ENCODE data around the gene LARP4B.

DNA sequence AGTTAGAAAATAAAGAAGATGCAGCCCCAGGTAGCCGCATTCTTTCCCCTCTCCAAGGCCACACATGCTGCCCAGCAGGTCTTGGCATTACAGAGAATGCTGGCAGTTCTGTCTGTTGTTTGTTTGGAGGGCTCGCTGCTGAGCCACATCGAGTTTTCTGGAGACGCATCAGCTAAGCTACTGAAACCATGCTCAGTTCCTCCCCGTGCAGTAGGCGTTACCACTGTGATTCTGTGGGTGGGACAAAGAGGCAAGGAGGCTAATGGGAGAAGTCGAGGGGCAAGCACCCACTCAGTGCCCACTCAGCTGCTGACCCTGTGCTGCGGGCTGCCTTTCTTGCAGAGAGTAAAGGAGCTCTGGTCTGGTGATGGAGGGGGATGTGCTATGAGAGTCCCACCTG is 41.3 kb upstream of the LARP4B start:
- TF ChIP-seq, protein P1, sequence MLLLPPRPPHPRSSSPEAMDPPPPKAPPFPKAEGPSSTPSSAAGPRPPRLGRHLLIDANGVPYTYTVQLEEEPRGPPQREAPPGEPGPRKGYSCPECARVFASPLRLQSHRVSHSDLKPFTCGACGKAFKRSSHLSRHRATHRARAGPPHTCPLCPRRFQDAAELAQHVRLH (tag by site-specific recombination; IDR thresholded peaks at IDR 0.05), result no peak
- TF ChIP-seq ZBTB21 (tag by site-specific recombination; IDR thresholded peaks at IDR 0.05), result no peak
- TF ChIP-seq, protein P2, sequence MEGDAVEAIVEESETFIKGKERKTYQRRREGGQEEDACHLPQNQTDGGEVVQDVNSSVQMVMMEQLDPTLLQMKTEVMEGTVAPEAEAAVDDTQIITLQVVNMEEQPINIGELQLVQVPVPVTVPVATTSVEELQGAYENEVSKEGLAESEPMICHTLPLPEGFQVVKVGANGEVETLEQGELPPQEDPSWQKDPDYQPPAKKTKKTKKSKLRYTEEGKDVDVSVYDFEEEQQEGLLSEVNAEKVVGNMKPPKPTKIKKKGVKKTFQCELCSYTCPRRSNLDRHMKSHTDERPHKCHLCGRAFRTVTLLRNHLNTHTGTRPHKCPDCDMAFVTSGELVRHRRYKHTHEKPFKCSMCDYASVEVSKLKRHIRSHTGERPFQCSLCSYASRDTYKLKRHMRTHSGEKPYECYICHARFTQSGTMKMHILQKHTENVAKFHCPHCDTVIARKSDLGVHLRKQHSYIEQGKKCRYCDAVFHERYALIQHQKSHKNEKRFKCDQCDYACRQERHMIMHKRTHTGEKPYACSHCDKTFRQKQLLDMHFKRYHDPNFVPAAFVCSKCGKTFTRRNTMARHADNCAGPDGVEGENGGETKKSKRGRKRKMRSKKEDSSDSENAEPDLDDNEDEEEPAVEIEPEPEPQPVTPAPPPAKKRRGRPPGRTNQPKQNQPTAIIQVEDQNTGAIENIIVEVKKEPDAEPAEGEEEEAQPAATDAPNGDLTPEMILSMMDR (tag by site-specific recombination; IDR thresholded peaks at IDR 0.05), result no peak
- TF ChIP-seq ZNF510 (tag by site-specific recombination; IDR thresholded peaks at IDR 0.05; ENCODE audit: insufficient replicate concordance), result no peak
- no peak for TF ChIP-seq ZNF184 (tag by site-specific recombination; IDR thresholded peaks at IDR 0.05)
